Lung microvascular endothelial cell (primary cell): Measurements from ENCODE around the gene CAB39. TPM values are rescaled to one million over a fixed set of nuclear protein-coding genes. Genes with fewer than 3 reads are reported as not detected.

Source experiments
- DNase-seq, 2 donors: peaks; one replicate each; pipeline versions ENCODE4 v3.0.0 to v3.0.0-alpha.2; 2010; ENCODE audit warnings: low read depth in 2 of 2
- total RNA-seq: library from RNA; depleted of rRNA; stranded (reverse); fragments of >200 nt; gene quantifications from 2 replicates; pipeline ENCODE4 v1.2.1, GENCODE V29; 2014

The CAB39 gene
- total RNA-seq, 1 donor from 2014 or later, result 50.2 TPM

GRCh38 chr2:230816735-230817134, 104.1 kb downstream of the CAB39 start:
- no peak for DNase-seq

- no peak for DNase-seq
These were observed 106.8 kb downstream of the CAB39 start for GRCh38 chr2:230819433-230819832.

GRCh38 chr2:230821261-230821990, 108.8 kb downstream of the CAB39 start:
- DNase-seq, result no peak

GRCh38 chr2:230821991-230822520, 109.4 kb downstream of the CAB39 start:
- no peak for DNase-seq

GRCh38 chr2:230823264-230823964, 110.8 kb downstream of the CAB39 start:
- DNase-seq, result no peak

- peak; percentile 81 to 85 for DNase-seq
These were observed 111.8 kb downstream of the CAB39 start for GRCh38 chr2:230824406-230824978.

- DNase-seq, result no peak
These were observed 112.7 kb downstream of the CAB39 start for GRCh38 chr2:230825354-230825753.

GRCh38 chr2:230827774-230828271, 115.2 kb downstream of the CAB39 start:
- no peak for DNase-seq

- DNase-seq, result no peak
These were observed 115.8 kb downstream of the CAB39 start for GRCh38 chr2:230828272-230828961.

- DNase-seq, result no peak
These were observed 116.7 kb downstream of the CAB39 start for GRCh38 chr2:230829293-230829692.

GRCh38 chr2:230829959-230830358, 117.3 kb downstream of the CAB39 start:
- no peak for DNase-seq

- no peak for DNase-seq
These were observed 117.8 kb downstream of the CAB39 start for GRCh38 chr2:230830428-230830827.

GRCh38 chr2:230840301-230840700, 127.7 kb downstream of the CAB39 start:
- DNase-seq, result no peak

- DNase-seq, result no peak
These were observed 129.8 kb downstream of the CAB39 start for GRCh38 chr2:230842473-230842872.

- DNase-seq, result no peak
These were observed 130.5 kb downstream of the CAB39 start for GRCh38 chr2:230843132-230843531.

GRCh38 chr2:230846360-230846759, 133.7 kb downstream of the CAB39 start:
- DNase-seq, result no peak

- peak; percentile 74 to 82 for DNase-seq
These were observed 135.3 kb downstream of the CAB39 start for GRCh38 chr2:230847883-230848388.

GRCh38 chr2:230849633-230850357, 137.2 kb downstream of the CAB39 start:
- DNase-seq, result peak; percentile 26 to 53

- no peak for DNase-seq
These were observed 137.7 kb downstream of the CAB39 start for GRCh38 chr2:230850358-230850658.

GRCh38 chr2:230852113-230852512, 139.5 kb downstream of the CAB39 start:
- DNase-seq, result no peak
